Sigmoid colon (tissue), 7 donors: ENCODE measurements around the gene ABAT. TPM values are rescaled to one million over a fixed set of nuclear protein-coding genes. Genes with fewer than 3 reads are reported as not detected.

Experiments used
- DNase-seq: peaks from one replicate; pipeline ENCODE4 v3.0.0-alpha.2; 2019
- H3K27ac ChIP-seq, 4 donors: fragments of 200-600 bp; sonication (generic); one replicate each; pipeline ENCODE4 v1.5.1; 2016 to 2019; ENCODE audit warnings: mild to moderate bottlenecking in 1 of 4
- H3K27me3 ChIP-seq, 3 donors: fragments of 200-600 bp; sonication (generic); one replicate each; pipeline ENCODE4 v1.5.1; 2019; ENCODE audit warnings: mild to moderate bottlenecking in 1 of 3
- H3K36me3 ChIP-seq, 4 donors: fragments of 200-600 bp; sonication (generic); one replicate each; pipeline ENCODE4 v1.5.1; 2016 to 2019
- H3K4me1 ChIP-seq, 4 donors: fragments of 200-600 bp; sonication (generic); one replicate each; pipeline ENCODE4 v1.5.1; 2017 to 2019
- H3K4me3 ChIP-seq, 4 donors: fragments of 200-600 bp; sonication (generic); one replicate each; pipeline ENCODE4 v1.5.1; 2017 to 2019; ENCODE audit warnings: mild to moderate bottlenecking in 2 of 4, moderate library complexity in 1 of 4
- H3K9me3 ChIP-seq, 4 donors: fragments of 200-600 bp in 3 of 4; sonication (generic) in 3 of 4; one replicate each; pipeline versions ENCODE4 v1.5.1 to v1.6.1; 2013 to 2019
- CTCF ChIP-seq, 4 experiments: fragments of 450-650 bp in 3 of 4; fragments of 200-600 bp in 1 of 4; IDR thresholded peaks; one replicate each; pipeline ENCODE4 v1.5.1; 2016 to 2019; ENCODE audit warnings: antibody characterized with exemption in 4 of 4, mild to moderate bottlenecking in 3 of 4, moderate library complexity in 2 of 4
- EP300 ChIP-seq, 4 donors: sonication (generic); formaldehyde crosslinking; IDR thresholded peaks; one replicate each; pipeline ENCODE4 v1.6.1; 2017; ENCODE audit warnings: antibody characterized with exemption in 4 of 4
- POLR2A ChIP-seq, 2 donors: fragments of 450-650 bp; IDR thresholded peaks; one replicate each; pipeline ENCODE4 v1.6.1; 2016; ENCODE audit warnings: antibody characterized with exemption in 2 of 2, mild to moderate bottlenecking in 2 of 2, moderate library complexity in 2 of 2
- POLR2AphosphoS5 ChIP-seq, 4 donors: sonication (generic); formaldehyde crosslinking; IDR thresholded peaks; one replicate each; pipeline ENCODE4 v1.6.1; 2017; ENCODE audit warnings: antibody characterized with exemption in 4 of 4
- WGBS, 2 donors: extraction: QIAGEN DNeasy Blood & Tissue Kit; methylation state at CpG; one replicate each; pipeline ENCODE4 v1.1.7; 2013; 5-methylcytosine and 5-hydroxymethylcytosine counted together
- intact Hi-C: fragments of 100-400 bp; cut with DNase I; formaldehyde crosslinking; loops from one replicate; pipeline ENCODE4 v1.15.1; 2023
- polyA plus RNA-seq, 3 donors: library from polyadenylated mRNA; stranded (reverse); fragments of 200-250 nt; gene quantifications; one replicate each; pipeline ENCODE4 v1.2.3, GENCODE V29; 2013
- total RNA-seq, 4 donors: library from RNA; depleted of rRNA; stranded (reverse); fragments of >200 nt; gene quantifications; one replicate each; pipeline ENCODE4 v1.1.0, GENCODE V29; 2016
- donor health status: healthy with polysubstance abuse.
- donor health status: Bipolar disorder and iron deficiency.
- donor health status: healthy.

ABAT gene
- total and polyA plus RNA-seq, 7 donors: 4.1 to 12.0 (median 8.2) TPM

GRCh38 chr16:8686031-8686621 lies 11.7 kb downstream of the ABAT start:
- Histone ChIP-seq H3K4me1 (peaks cover 0 to 4% (median 0%) of the 10 kb centered on the region in 4 donors), H3K27me3 (no peaks in the 10 kb centered on the region), H3K36me3 (no peaks in the 10 kb centered on the region), H3K27ac (no peak overlapping the region), H3K9me3 (peaks cover 0 to 11% (median 4%) of the 10 kb centered on the region in 4 donors), H3K4me3 (no peak overlapping the region)
- WGBS, 2 donors: 13 to 43% methylated on average over 7 of the region's 7 CpGs
- intact Hi-C loops: no loop called here
- DNase-seq: no peak
- TF ChIP-seq CTCF (IDR thresholded peaks at IDR 0.05) (no peak), EP300 (IDR thresholded peaks at IDR 0.05) (no peak), POLR2AphosphoS5 (IDR thresholded peaks at IDR 0.05) (no peak), POLR2A (IDR thresholded peaks at IDR 0.05) (no peak)

DNA sequence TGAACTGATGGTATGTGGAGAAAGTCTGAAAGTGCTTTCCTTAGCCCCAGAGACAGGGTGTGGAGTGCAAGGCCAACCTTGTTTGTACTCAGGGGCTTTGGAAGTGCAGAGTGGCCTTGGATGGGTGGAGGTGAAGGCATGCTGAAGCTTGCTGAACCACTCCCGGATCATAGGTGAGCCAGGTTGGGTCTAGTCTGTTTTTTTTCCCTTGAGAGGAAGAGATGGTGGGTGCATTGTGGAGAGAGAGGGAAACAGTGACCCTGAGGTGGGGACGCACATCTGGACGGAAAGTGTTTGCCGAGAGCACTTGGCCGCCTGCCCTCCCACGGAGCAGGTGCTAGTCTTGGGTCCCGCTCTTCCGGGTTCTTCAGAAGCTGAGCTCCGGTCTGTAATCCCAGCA lies 12.5 kb downstream of the ABAT start:
- Histone ChIP-seq H3K4me1 (peaks cover 0 to 4% (median 0%) of the 10 kb centered on the region in 4 donors), H3K4me3 (no peak overlapping the region), H3K9me3 (peaks cover 0 to 11% (median 4%) of the 10 kb centered on the region in 4 donors), H3K27ac (no peak overlapping the region), H3K36me3 (no peaks in the 10 kb centered on the region), H3K27me3 (no peaks in the 10 kb centered on the region)
- DNase-seq: no peak
- WGBS, 2 donors: 35 to 85% methylated on average over 9 of the region's 9 CpGs
- TF ChIP-seq CTCF (IDR thresholded peaks at IDR 0.05) (no peak), EP300 (IDR thresholded peaks at IDR 0.05) (no peak), POLR2AphosphoS5 (IDR thresholded peaks at IDR 0.05) (no peak)
- intact Hi-C loops: no loop called here

DNA sequence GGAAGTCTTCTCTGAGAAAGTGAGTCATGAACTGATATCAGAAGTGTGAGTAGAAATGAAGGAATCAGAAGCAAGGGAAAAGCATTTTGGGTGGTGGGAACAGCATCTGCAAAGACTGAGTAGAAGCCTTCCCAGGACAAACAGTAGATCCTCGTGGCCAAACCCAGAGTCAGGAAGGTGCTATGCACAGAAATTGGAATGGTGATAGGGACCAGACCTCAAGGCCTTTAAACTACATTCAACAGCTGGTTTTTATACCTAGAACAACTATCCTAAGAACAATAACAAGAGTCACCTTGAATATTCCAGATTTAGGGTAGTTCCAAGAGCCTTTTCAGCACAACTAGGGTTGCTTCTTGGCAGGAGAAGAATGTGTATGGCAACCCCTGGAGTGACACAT lies 15.3 kb downstream of the ABAT start:
- 76 to 92% methylated on average over 1 of the region's 1 CpG for WGBS, 2 donors

DNA sequence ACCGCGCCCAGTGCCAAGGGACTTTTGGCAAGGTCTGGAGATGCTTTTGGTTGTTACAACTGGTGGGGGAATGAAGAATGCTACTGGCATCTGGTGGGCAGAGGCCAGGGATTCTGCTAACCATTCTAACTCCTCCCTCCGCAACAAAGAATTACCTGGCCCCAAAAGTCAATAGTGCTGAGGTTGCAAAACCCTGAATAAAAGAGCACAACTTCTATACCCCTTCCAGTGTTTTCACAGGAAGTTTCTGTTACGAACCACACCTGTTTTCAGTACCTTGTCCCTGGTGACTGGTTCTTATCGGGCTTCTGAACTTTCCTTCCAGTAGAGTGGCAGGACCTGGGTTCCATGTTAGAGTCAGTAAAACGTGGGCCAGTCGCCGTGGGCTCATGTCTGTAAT lies 17.3 kb downstream of the ABAT start:
- Histone ChIP-seq H3K4me3 (no peak overlapping the region), H3K27me3 (no peaks in the 10 kb centered on the region), H3K9me3 (peaks cover 0 to 11% (median 4%) of the 10 kb centered on the region in 4 donors), H3K27ac (no peak overlapping the region), H3K36me3 (no peaks in the 10 kb centered on the region), H3K4me1 (no peaks in the 10 kb centered on the region)
- TF ChIP-seq EP300 (IDR thresholded peaks at IDR 0.05) (no peak), POLR2AphosphoS5 (IDR thresholded peaks at IDR 0.05) (no peak), CTCF (IDR thresholded peaks at IDR 0.05) (no peak), POLR2A (IDR thresholded peaks at IDR 0.05) (no peak)
- intact Hi-C loops: no loop called here
- WGBS, 2 donors: 75 to 85% methylated on average over 8 of the region's 8 CpGs
- no peak for DNase-seq

More for the DNA sequence above, 15.3 kb downstream of the ABAT start:
- no peak for DNase-seq
- H3K27ac ChIP-seq: no peak overlapping the region
- H3K36me3 ChIP-seq: no peaks in the 10 kb centered on the region
- no peak overlapping the region for H3K4me3 ChIP-seq
- H3K27me3 ChIP-seq: no peaks in the 10 kb centered on the region
- intact Hi-C loops: no loop called here
- peaks cover 0 to 4% (median 0%) of the 10 kb centered on the region in 4 donors for H3K4me1 ChIP-seq
- H3K9me3 ChIP-seq: peaks cover 0 to 11% (median 4%) of the 10 kb centered on the region in 4 donors
- TF ChIP-seq CTCF (IDR thresholded peaks at IDR 0.05) (no peak), POLR2A (IDR thresholded peaks at IDR 0.05) (no peak)
